Smooth muscle cell (in vitro differentiated cells): Measurements from ENCODE around the gene CEP57. TPM values are rescaled to one million over a fixed set of nuclear protein-coding genes. Genes with fewer than 3 reads are reported as not detected.
"Not testable (repeated sequence)": the region's sequence is repeated elsewhere in the genome, so short reads cannot be mapped to it uniquely, and the experiment has no call there.

Source experiments
- DNase-seq: peaks from one replicate; lab custom pipeline; 2025; ENCODE audit not compliant: unreplicated experiment; lab: John Stamatoyannopoulos, UW
- H2AFZ ChIP-seq: fragments of 200-600 bp; sonication (generic); 2 replicates; pipeline ENCODE4 v1.6.0; 2016; ENCODE audit warnings: antibody characterized with exemption, low read depth, mild to moderate bottlenecking
- H3F3A ChIP-seq: fragments of 200-600 bp; sonication (generic); 2 replicates; pipeline ENCODE4 v1.6.0; 2017; ENCODE audit warnings: antibody characterized with exemption, low read depth
- H3K27ac ChIP-seq: fragments of 200-600 bp; sonication (generic); 2 replicates; pipeline ENCODE4 v1.5.1; 2016; ENCODE audit warnings: low read depth, mild to moderate bottlenecking
- H3K27me3 ChIP-seq: fragments of 200-600 bp; sonication (generic); 2 replicates; pipeline ENCODE4 v1.6.1; 2016; ENCODE audit warnings: low read depth, mild to moderate bottlenecking
- H3K36me3 ChIP-seq: fragments of 200-600 bp; sonication (generic); 2 replicates; pipeline ENCODE4 v1.5.1; 2016; ENCODE audit warnings: low read depth
- H3K4me1 ChIP-seq: fragments of 200-600 bp; sonication (generic); 2 replicates; pipeline ENCODE4 v1.5.1; 2016; ENCODE audit warnings: low read depth
- H3K4me2 ChIP-seq: fragments of 200-600 bp; sonication (generic); 2 replicates; pipeline ENCODE4 v1.6.0; 2016; ENCODE audit warnings: mild to moderate bottlenecking
- H3K4me3 ChIP-seq: fragments of 200-600 bp; sonication (generic); 2 replicates; pipeline ENCODE4 v1.5.1; 2016; ENCODE audit warnings: mild to moderate bottlenecking
- H3K79me2 ChIP-seq: fragments of 200-600 bp; sonication (generic); 2 replicates; pipeline ENCODE4 v1.6.0; 2016; ENCODE audit warnings: low read depth, mild to moderate bottlenecking
- H3K9ac ChIP-seq: fragments of 200-600 bp; sonication (generic); 2 replicates; pipeline ENCODE4 v1.6.0; 2016; ENCODE audit warnings: low read depth
- H3K9me3 ChIP-seq: fragments of 200-600 bp; sonication (generic); replicated peaks from 2 replicates; pipeline ENCODE4 v1.5.1; 2016; ENCODE audit warnings: low read depth
- H4K20me1 ChIP-seq: fragments of 200-600 bp; sonication (generic); 2 replicates; pipeline ENCODE4 v1.6.0; 2016; ENCODE audit warnings: low read depth
- CTCF ChIP-seq: fragments of 200-600 bp; sonication (generic); IDR thresholded peaks from 2 replicates; pipeline ENCODE4 v1.5.1; 2017; ENCODE audit warnings: borderline replicate concordance, mild to moderate bottlenecking, antibody characterized with exemption; ENCODE audit not compliant: insufficient read depth, poor library complexity, severe bottlenecking
- WGBS: methylation state at CpG from one replicate; pipeline ENCODE4 v1.1.7; 2016; ENCODE audit warnings: low lambda C conversion rate; 5-methylcytosine and 5-hydroxymethylcytosine counted together
- polyA plus RNA-seq: library from polyadenylated mRNA; unstranded; fragments of >200 nt; fragmentation: Nextera tagmentation; extraction: Ambion mirVana; gene quantifications from 2 replicates; pipeline ENCODE4 v1.2.1, GENCODE V29; 2016
- total RNA-seq: library from RNA; depleted of rRNA; stranded (reverse); fragments of >200 nt; gene quantifications from 2 replicates; pipeline ENCODE4 v1.2.3, GENCODE V29; 2014

Gene CEP57
- total and polyA plus RNA-seq, 2 experiments from 2014 or later: 37.4 to 67.7 TPM

DNA sequence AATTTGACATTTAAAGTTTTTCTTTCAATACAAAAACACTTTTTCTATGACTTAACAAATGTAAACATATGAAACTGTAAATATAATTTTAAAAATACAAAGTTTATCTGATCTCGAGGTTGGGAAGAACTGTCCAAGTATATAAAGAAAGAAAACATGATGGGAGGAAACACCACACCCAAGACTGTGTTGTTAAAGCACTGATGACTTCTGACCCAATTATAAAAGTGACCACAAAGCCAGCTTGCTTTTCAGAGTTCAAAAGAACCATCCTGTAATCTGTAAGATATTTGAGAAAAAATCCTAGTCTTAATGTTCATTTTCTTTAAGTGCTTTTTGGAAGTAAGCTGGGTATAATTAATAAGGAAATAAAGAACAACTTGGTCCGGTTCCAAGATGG is 15.6 kb downstream of the CEP57 start:
- 97% methylated on average over 2 of the region's 2 CpGs for WGBS
- Histone ChIP-seq H3K79me2 (peaks cover 5% of the 10 kb centered on the region), H3K4me2 (no peak overlapping the region), H3K9ac (no peak overlapping the region), H3K27ac (no peak overlapping the region), H3K27me3 (no peaks in the 10 kb centered on the region), H3K9me3 (no peaks in the 10 kb centered on the region), H4K20me1 (no peaks in the 10 kb centered on the region), H3K4me1 (no peaks in the 10 kb centered on the region), H3K36me3 (peaks cover 4% of the 10 kb centered on the region), H3F3A (peaks cover 2% of the 10 kb centered on the region), H3K4me3 (no peak overlapping the region), H2AFZ (no peak overlapping the region)
- no peak for TF ChIP-seq CTCF
- DNase-seq: no peak

DNA sequence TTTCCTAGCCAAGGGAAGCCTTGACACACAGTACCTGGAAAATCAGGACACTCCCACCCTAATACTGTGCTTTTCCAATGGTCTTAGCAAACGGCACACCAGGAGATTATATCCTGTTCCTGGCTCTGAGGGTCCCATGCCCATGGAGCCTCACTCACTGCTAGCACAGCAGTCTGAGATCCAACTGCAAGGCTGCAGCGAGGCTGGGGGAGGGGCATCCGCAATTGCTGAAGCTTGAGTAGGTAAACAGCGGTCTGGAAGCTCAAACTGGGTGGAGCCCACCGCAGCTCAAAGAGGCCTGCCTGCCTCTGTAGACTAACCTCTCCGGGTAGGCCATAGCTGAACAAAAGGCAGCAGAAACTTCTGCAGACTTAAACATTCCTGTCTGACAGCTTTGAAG is 16.2 kb downstream of the CEP57 start:
- not testable (repeated sequence) for H3K27ac ChIP-seq, H3K4me3 ChIP-seq, H3K79me2 ChIP-seq, H3K9ac ChIP-seq, H2AFZ ChIP-seq, H4K20me1 ChIP-seq, H3K36me3 ChIP-seq, H3F3A ChIP-seq, H3K4me1 ChIP-seq, DNase-seq, H3K27me3 ChIP-seq, H3K9me3 ChIP-seq, H3K4me2 ChIP-seq
- 97% methylated on average over 6 of the region's 6 CpGs for WGBS

- not testable (repeated sequence) for H3K9ac ChIP-seq, H3K79me2 ChIP-seq, DNase-seq, H4K20me1 ChIP-seq, H3K27ac ChIP-seq, H3F3A ChIP-seq, H3K4me3 ChIP-seq, H3K4me2 ChIP-seq, H3K36me3 ChIP-seq, H3K9me3 ChIP-seq, H3K4me1 ChIP-seq, H3K27me3 ChIP-seq, H2AFZ ChIP-seq
- WGBS: 96% methylated on average over 4 of the region's 4 CpGs
These were observed 20.8 kb downstream of the CEP57 start for GRCh38 chr11:95811052-95811451.

DNA sequence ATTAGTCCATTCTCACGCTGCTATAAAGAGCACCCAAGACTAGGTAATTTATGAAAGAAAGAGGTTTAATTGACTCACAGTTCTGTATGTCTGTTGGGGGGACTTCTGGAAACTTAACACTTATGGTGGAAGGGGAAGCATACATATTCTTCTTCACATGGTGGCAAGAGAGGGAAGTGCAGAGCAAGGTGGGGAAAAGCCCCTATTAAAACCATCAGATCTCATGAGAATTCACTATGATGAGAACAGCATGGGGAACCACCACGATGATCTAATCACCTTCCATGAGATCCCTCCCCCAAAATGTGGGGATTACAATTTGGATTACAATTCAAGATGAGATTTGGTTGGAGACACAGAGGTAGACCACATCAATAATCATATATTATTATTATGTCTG is 25.7 kb downstream of the CEP57 start:
- Histone ChIP-seq H3K79me2 (no peaks in the 10 kb centered on the region), H3K4me1 (no peaks in the 10 kb centered on the region), H3K36me3 (peaks cover 8% of the 10 kb centered on the region), H3F3A (peaks cover 1% of the 10 kb centered on the region), H3K9ac (no peak overlapping the region), H3K27ac (no peak overlapping the region), H3K27me3 (no peaks in the 10 kb centered on the region), H3K4me2 (no peak overlapping the region), H2AFZ (no peak overlapping the region), H3K4me3 (no peak overlapping the region), H3K9me3 (no peaks in the 10 kb centered on the region), H4K20me1 (no peaks in the 10 kb centered on the region)
- DNase-seq: no peak
- 96% methylated on average over 2 of the region's 2 CpGs for WGBS
- TF ChIP-seq CTCF: no peak

GRCh38 chr11:95821640-95822039 is 31.3 kb downstream of the CEP57 start:
- H2AFZ ChIP-seq: no peak overlapping the region
- H3F3A ChIP-seq: peaks cover 4% of the 10 kb centered on the region
- H3K27me3 ChIP-seq: no peaks in the 10 kb centered on the region
- H3K9me3 ChIP-seq: no peaks in the 10 kb centered on the region
- H3K4me3 ChIP-seq: no peak overlapping the region
- H3K79me2 ChIP-seq: no peaks in the 10 kb centered on the region
- H3K36me3 ChIP-seq: peaks cover 8% of the 10 kb centered on the region
- no peak overlapping the region for H3K9ac ChIP-seq
- no peak for TF ChIP-seq CTCF
- DNase-seq: no peak
- H3K4me1 ChIP-seq: no peaks in the 10 kb centered on the region
- 24% methylated on average over 2 of the region's 2 CpGs for WGBS
- H3K4me2 ChIP-seq: peak overlapping the region; percentile 41
- no peaks in the 10 kb centered on the region for H4K20me1 ChIP-seq
- H3K27ac ChIP-seq: peak overlapping the region; percentile 68
